ENCODE measurements around the gene LZTR1. TPM values are rescaled to one million over a fixed set of nuclear protein-coding genes. Genes with fewer than 3 reads are reported as not detected.

The LZTR1 gene
- total RNA-seq, 2 donors from 2014 or later = 31.6 to 61.7 TPM

- Histone ChIP-seq H3K27me3 (no peaks in the 10 kb centered on the region), H3K27ac (no peak overlapping the region), H3K9me3 (no peaks in the 10 kb centered on the region), H3K36me3 (no peaks in the 10 kb centered on the region), H3K9ac (ENCODE audit: low read depth in 2 of 2, low read length in 2 of 2) (no peak overlapping the region), H3K4me3 (no peak overlapping the region), H3K4me1 (peaks cover 10% of the 10 kb centered on the region)
- intact Hi-C loops (cut with DNase I) = no loop called here
- no peak for TF ChIP-seq CTCF (IDR thresholded peaks at IDR 0.05)
- no peak for DNase-seq
These were observed 38.8 kb upstream of the LZTR1 start for GRCh38 chr22:20943104-20943933.

DNA sequence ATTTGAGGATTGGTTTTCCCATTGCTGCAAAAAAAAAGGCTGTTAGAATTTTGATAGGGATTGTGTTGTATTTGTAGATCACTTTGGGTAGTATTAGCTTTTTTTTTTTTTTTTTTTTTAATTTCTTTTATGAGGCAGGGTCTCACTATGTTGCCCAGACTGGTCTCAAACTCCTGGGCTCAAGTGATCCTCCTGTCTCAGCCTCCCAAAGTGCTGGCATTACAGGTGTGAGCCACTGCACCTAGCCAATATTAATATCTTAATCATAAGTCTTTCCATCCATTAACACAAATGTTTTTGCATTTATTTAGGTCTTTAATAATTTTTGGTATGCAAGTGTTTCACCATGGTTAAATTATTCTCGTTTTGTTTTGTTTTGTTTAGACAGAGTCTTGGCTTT, 38.1 kb upstream of the LZTR1 start:
- Histone ChIP-seq H3K9ac (ENCODE audit: low read depth in 2 of 2, low read length in 2 of 2) (no peak overlapping the region), H3K36me3 (no peaks in the 10 kb centered on the region), H3K27ac (no peak overlapping the region), H3K27me3 (no peaks in the 10 kb centered on the region), H3K4me3 (no peak overlapping the region), H3K4me1 (peaks cover 13% of the 10 kb centered on the region), H3K9me3 (no peaks in the 10 kb centered on the region)
- intact Hi-C loops (cut with DNase I) = no loop called here
- no peak for TF ChIP-seq CTCF (IDR thresholded peaks at IDR 0.05)
- no peak for DNase-seq

- no peak overlapping the region for H3K9ac ChIP-seq (ENCODE audit: low read depth in 2 of 2, low read length in 2 of 2)
- DNase-seq = no peak
- intact Hi-C loops (cut with DNase I) = no loop called here
- no peaks in the 10 kb centered on the region for H3K9me3 ChIP-seq
- H3K27ac ChIP-seq = no peak overlapping the region
- no peaks in the 10 kb centered on the region for H3K36me3 ChIP-seq
- TF ChIP-seq CTCF (IDR thresholded peaks at IDR 0.05) = no peak
- no peak overlapping the region for H3K4me3 ChIP-seq
- H3K4me1 ChIP-seq = peaks cover 10% of the 10 kb centered on the region
- H3K27me3 ChIP-seq = no peaks in the 10 kb centered on the region
These were observed 36.5 kb upstream of the LZTR1 start for GRCh38 chr22:20945578-20945934.

DNA sequence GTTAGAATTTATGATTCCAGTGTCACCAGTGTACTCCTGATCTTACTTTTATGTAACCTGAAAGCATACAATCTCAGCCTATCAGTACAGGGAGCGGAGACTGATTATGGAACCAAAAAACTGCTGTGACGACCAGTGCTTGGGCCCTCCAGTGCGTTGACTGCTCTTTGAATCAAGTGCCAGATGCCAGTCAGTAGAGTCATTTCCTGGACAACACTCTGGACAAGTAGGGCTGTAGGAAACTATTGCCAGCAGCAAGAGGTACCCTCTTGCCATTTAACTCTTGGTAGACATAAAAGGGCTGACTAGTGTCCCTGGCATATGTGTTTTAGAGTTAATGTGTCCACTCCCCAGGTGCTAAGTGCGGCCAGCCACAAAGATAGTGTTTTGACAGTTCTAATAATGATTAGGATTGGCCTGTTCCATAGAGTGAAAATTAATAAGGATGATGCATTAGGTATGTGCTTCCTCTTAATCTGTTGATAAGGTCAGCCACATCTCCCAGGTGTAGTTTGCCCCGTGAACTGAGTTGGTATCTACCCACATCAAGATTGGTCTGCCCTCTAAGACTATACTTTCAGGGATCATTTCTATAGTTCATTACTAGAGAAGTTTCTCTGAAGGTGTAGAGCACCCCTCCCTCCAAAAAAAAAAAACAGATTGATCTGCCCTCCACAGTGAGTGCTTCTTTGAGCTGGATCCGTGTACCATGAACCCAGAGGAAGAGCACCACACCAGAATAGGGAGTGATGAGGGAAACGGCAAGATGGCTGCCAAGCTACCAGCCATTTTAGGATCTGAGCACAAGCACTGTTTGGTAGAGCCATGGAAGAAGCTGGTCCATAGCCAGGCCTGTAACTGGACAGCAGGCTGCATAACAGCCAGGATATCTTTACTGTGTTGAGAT, 35.8 kb upstream of the LZTR1 start:
- intact Hi-C loops (cut with DNase I) = no loop called here
- H3K9me3 ChIP-seq = no peaks in the 10 kb centered on the region
- H3K27me3 ChIP-seq = no peaks in the 10 kb centered on the region
- peaks cover 16% of the 10 kb centered on the region for H3K4me1 ChIP-seq
- no peak for TF ChIP-seq CTCF (IDR thresholded peaks at IDR 0.05)
- H3K4me3 ChIP-seq = no peak overlapping the region
- DNase-seq = no peak
- no peak overlapping the region for H3K27ac ChIP-seq
- no peaks in the 10 kb centered on the region for H3K36me3 ChIP-seq
- H3K9ac ChIP-seq (ENCODE audit: low read depth in 2 of 2, low read length in 2 of 2) = no peak overlapping the region

GRCh38 chr22:20946991-20947390, 35.1 kb upstream of the LZTR1 start:
- Histone ChIP-seq H3K36me3 (no peaks in the 10 kb centered on the region), H3K27me3 (no peaks in the 10 kb centered on the region), H3K27ac (no peak overlapping the region), H3K4me1 (peaks cover 23% of the 10 kb centered on the region), H3K9me3 (no peaks in the 10 kb centered on the region), H3K4me3 (no peak overlapping the region), H3K9ac (ENCODE audit: low read depth in 2 of 2, low read length in 2 of 2) (no peak overlapping the region)
- intact Hi-C loops (cut with DNase I) = no loop called here
- no peak for TF ChIP-seq CTCF (IDR thresholded peaks at IDR 0.05)
- no peak for DNase-seq
